Transverse colon (tissue), 3 donors: Measurements from ENCODE around the gene YWHAH.

Experiments used
- EP300 ChIP-seq: sonication (generic); formaldehyde crosslinking; IDR thresholded peaks from one replicate; pipeline ENCODE4 v1.6.1; 2017; ENCODE audit warnings: antibody characterized with exemption, low read depth
- TF ChIP-seq, protein P1 (sequence below), 5 experiments: fragments of 200-600 bp in 3 of 5; fragments of 450-650 bp in 2 of 5; sonication (generic) in 3 of 5; IDR thresholded peaks; 1 replicate in 2 of 5; 2 replicates in 3 of 5; pipeline ENCODE4 v1.5.1; 2016 to 2017; ENCODE audit warnings: antibody characterized with exemption in 5 of 5, inconsistent platforms in 3 of 5, mild to moderate bottlenecking in 2 of 5, moderate library complexity in 1 of 5

DNA sequence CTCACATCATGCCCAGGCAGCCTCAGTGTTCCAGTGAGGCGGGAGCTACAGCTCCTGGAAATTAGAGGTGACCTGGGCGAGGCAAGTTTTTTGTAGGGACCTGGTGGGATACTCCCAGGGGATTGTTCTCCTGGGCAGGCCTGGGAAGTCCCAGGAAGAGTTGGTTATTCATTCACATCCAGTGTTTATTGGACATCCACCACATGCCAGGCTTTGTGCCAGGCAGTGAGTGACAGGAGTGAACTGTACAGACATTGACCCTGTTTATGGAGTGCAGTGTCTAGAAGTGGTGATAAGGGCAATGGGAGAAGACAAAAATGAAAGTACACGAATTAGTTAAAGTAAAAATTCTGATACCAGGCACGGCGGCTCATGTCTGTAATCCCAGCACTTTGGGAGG lies 29.4 kb downstream of the YWHAH start:
- TF ChIP-seq, protein P1, sequence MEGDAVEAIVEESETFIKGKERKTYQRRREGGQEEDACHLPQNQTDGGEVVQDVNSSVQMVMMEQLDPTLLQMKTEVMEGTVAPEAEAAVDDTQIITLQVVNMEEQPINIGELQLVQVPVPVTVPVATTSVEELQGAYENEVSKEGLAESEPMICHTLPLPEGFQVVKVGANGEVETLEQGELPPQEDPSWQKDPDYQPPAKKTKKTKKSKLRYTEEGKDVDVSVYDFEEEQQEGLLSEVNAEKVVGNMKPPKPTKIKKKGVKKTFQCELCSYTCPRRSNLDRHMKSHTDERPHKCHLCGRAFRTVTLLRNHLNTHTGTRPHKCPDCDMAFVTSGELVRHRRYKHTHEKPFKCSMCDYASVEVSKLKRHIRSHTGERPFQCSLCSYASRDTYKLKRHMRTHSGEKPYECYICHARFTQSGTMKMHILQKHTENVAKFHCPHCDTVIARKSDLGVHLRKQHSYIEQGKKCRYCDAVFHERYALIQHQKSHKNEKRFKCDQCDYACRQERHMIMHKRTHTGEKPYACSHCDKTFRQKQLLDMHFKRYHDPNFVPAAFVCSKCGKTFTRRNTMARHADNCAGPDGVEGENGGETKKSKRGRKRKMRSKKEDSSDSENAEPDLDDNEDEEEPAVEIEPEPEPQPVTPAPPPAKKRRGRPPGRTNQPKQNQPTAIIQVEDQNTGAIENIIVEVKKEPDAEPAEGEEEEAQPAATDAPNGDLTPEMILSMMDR (IDR thresholded peaks at IDR 0.05): no peak
- TF ChIP-seq EP300: no peak
